ENCODE results near the gene FGF6. TPM values are rescaled to one million over a fixed set of nuclear protein-coding genes. Genes with fewer than 3 reads are reported as not detected.

FGF6 gene
- total RNA-seq, 1 donor from 2014 or later, result not detected

DNA sequence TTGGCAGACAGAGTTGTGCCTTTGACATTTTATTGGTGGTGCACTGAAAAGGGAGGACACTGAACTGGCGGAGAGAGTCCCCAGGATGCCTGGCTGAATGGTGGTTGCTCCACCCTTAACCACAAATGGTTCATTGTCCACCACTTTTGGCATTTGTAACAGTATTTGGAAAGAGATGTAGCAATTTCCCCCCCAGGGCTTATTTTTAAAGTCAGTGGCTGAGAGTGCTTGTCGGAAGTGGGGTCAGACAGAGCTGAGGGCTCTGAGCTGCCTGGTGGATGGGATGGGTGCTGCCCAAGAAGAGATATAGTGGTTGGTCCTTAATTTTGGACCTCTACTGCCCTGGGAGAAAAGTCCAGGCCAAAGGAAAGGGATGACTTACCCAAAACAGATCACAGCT is 31.5 kb upstream of the FGF6 start:
- Histone ChIP-seq H3K27me3 (ENCODE audit: insufficient read depth, low read length) (peaks cover 4% of the 10 kb centered on the region), H3K4me3 (ENCODE audit: insufficient read depth, low read depth, low read length) (no peak overlapping the region), H3K9ac (ENCODE audit: low read length) (no peak overlapping the region), H3K4me2 (ENCODE audit: low read length) (no peak overlapping the region), H3K79me2 (ENCODE audit: insufficient read depth, low read length) (no peaks in the 10 kb centered on the region), H2AFZ (ENCODE audit: low read depth, low read length) (no peak overlapping the region), H3K36me3 (ENCODE audit: insufficient read depth, low read length) (no peaks in the 10 kb centered on the region), H3K9me3 (ENCODE audit: insufficient read depth, low read depth, low read length) (no peaks in the 10 kb centered on the region), H3K27ac (ENCODE audit: low read depth, low read length) (no peak overlapping the region), H3K4me1 (ENCODE audit: insufficient read depth, low read length) (no peaks in the 10 kb centered on the region), H4K20me1 (ENCODE audit: insufficient read depth, low read length) (no peaks in the 10 kb centered on the region)
- DNase-seq (ENCODE audit: low read depth), result no peak
- Mint-ChIP-seq H3K27ac (ENCODE audit: unreplicated experiment) (no peak overlapping the region), H3K4me1 (ENCODE audit: low read depth, unreplicated experiment) (no peaks in the 10 kb centered on the region), H3K36me3 (ENCODE audit: low read depth, unreplicated experiment) (peaks cover 2% of the 10 kb centered on the region), H3K27me3 (ENCODE audit: low read depth, unreplicated experiment) (no peaks in the 10 kb centered on the region), H3K4me3 (ENCODE audit: unreplicated experiment) (no peak overlapping the region), H3K9me3 (ENCODE audit: unreplicated experiment) (peaks cover 7% of the 10 kb centered on the region)
- TF ChIP-seq, protein P1, sequence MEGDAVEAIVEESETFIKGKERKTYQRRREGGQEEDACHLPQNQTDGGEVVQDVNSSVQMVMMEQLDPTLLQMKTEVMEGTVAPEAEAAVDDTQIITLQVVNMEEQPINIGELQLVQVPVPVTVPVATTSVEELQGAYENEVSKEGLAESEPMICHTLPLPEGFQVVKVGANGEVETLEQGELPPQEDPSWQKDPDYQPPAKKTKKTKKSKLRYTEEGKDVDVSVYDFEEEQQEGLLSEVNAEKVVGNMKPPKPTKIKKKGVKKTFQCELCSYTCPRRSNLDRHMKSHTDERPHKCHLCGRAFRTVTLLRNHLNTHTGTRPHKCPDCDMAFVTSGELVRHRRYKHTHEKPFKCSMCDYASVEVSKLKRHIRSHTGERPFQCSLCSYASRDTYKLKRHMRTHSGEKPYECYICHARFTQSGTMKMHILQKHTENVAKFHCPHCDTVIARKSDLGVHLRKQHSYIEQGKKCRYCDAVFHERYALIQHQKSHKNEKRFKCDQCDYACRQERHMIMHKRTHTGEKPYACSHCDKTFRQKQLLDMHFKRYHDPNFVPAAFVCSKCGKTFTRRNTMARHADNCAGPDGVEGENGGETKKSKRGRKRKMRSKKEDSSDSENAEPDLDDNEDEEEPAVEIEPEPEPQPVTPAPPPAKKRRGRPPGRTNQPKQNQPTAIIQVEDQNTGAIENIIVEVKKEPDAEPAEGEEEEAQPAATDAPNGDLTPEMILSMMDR (IDR thresholded peaks at IDR 0.05; ENCODE audit: insufficient read depth, low read depth, low read length), result no peak
- FAIRE-seq, result no peak

DNA sequence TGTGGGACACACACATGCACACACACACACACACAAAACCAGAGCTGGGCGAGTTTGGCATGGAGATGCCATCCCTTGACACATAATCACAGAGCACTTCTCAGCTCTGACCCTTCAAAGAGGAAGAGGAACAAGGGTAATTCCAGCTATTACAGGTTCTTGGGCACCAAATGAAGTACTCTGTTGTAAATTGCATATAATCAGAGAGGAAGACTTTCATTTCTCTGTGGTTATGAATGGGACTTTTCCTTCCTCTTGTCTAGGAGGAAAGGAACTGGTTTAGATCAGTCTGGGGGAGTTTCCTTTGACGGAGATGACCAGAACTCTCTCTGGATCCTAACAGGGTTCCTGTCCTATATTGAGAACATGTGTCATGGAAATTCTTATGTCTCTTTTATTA is 26.4 kb upstream of the FGF6 start:
- Histone ChIP-seq H3K4me2 (ENCODE audit: low read length) (no peak overlapping the region), H3K9ac (ENCODE audit: low read length) (no peak overlapping the region), H3K27ac (ENCODE audit: low read depth, low read length) (no peak overlapping the region), H3K9me3 (ENCODE audit: insufficient read depth, low read depth, low read length) (no peaks in the 10 kb centered on the region), H4K20me1 (ENCODE audit: insufficient read depth, low read length) (no peaks in the 10 kb centered on the region), H3K27me3 (ENCODE audit: insufficient read depth, low read length) (peaks cover 7% of the 10 kb centered on the region), H3K36me3 (ENCODE audit: insufficient read depth, low read length) (no peaks in the 10 kb centered on the region), H3K79me2 (ENCODE audit: insufficient read depth, low read length) (no peaks in the 10 kb centered on the region), H3K4me3 (ENCODE audit: insufficient read depth, low read depth, low read length) (no peak overlapping the region), H3K4me1 (ENCODE audit: insufficient read depth, low read length) (no peaks in the 10 kb centered on the region), H2AFZ (ENCODE audit: low read depth, low read length) (no peak overlapping the region)
- no peak overlapping the region for H3K27ac Mint-ChIP-seq (ENCODE audit: unreplicated experiment)
- H3K9me3 Mint-ChIP-seq (ENCODE audit: unreplicated experiment), result no peaks in the 10 kb centered on the region
- no peak for TF ChIP-seq EZH2 (IDR thresholded peaks at IDR 0.05; ENCODE audit: insufficient read depth, low read length)
- FAIRE-seq, result no peak
- H3K4me3 Mint-ChIP-seq (ENCODE audit: unreplicated experiment), result no peak overlapping the region
- H3K4me1 Mint-ChIP-seq (ENCODE audit: low read depth, unreplicated experiment), result no peaks in the 10 kb centered on the region
- DNase-seq (ENCODE audit: low read depth), result no peak
- no peaks in the 10 kb centered on the region for H3K36me3 Mint-ChIP-seq (ENCODE audit: low read depth, unreplicated experiment)
- peaks cover 2% of the 10 kb centered on the region for H3K27me3 Mint-ChIP-seq (ENCODE audit: low read depth, unreplicated experiment)

DNA sequence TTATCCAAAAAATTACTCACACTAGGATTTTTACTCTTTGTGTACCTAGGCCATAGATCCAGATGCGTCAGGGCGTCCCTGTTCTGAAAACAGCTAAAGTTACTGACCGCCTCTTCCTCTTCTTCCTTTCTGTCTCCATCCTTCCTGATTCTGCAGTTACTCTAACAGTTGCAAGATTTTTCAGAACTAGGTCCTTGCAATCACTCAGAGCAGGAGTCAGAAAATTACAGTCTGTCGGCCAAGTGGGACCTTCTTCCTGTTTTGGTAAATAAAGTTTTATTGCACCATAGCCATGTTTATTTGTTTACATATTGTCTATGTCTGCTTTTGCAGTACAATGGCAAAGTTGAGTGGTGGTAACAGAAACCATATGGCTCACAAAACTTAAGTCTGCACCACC is 25.6 kb upstream of the FGF6 start:
- Mint-ChIP-seq H3K27me3 (ENCODE audit: low read depth, unreplicated experiment) (peaks cover 2% of the 10 kb centered on the region), H3K9me3 (ENCODE audit: unreplicated experiment) (no peaks in the 10 kb centered on the region), H3K4me1 (ENCODE audit: low read depth, unreplicated experiment) (no peaks in the 10 kb centered on the region), H3K4me3 (ENCODE audit: unreplicated experiment) (no peak overlapping the region), H3K27ac (ENCODE audit: unreplicated experiment) (no peak overlapping the region), H3K36me3 (ENCODE audit: low read depth, unreplicated experiment) (no peaks in the 10 kb centered on the region)
- TF ChIP-seq EZH2 (IDR thresholded peaks at IDR 0.05; ENCODE audit: insufficient read depth, low read length), result no peak
- TF ChIP-seq, protein P1 (IDR thresholded peaks at IDR 0.05; ENCODE audit: insufficient read depth, low read depth, low read length), result no peak
- Histone ChIP-seq H3K36me3 (ENCODE audit: insufficient read depth, low read length) (no peaks in the 10 kb centered on the region), H3K4me1 (ENCODE audit: insufficient read depth, low read length) (no peaks in the 10 kb centered on the region), H3K79me2 (ENCODE audit: insufficient read depth, low read length) (no peaks in the 10 kb centered on the region), H3K9me3 (ENCODE audit: insufficient read depth, low read depth, low read length) (no peaks in the 10 kb centered on the region), H3K4me3 (ENCODE audit: insufficient read depth, low read depth, low read length) (no peak overlapping the region), H4K20me1 (ENCODE audit: insufficient read depth, low read length) (no peaks in the 10 kb centered on the region), H3K27me3 (ENCODE audit: insufficient read depth, low read length) (peaks cover 7% of the 10 kb centered on the region), H2AFZ (ENCODE audit: low read depth, low read length) (no peak overlapping the region), H3K9ac (ENCODE audit: low read length) (no peak overlapping the region), H3K27ac (ENCODE audit: low read depth, low read length) (no peak overlapping the region), H3K4me2 (ENCODE audit: low read length) (no peak overlapping the region)
- DNase-seq (ENCODE audit: low read depth) (no peak), FAIRE-seq (no peak)
